OCI-LY7 (cell line): ENCODE measurements around the gene GFY.

Experiments used
- CTCF ChIP-seq: fragments of 200-600 bp; sonication (generic); conservative IDR thresholded peaks from 2 replicates; pipeline ENCODE4 v1.5.1; 2014; ENCODE audit warnings: mild to moderate bottlenecking, antibody characterized with exemption, low read length, moderate library complexity, mixed read lengths
- EZH2phosphoT487 ChIP-seq: fragments of 200-600 bp; sonication (generic); IDR thresholded peaks from 2 replicates; pipeline ENCODE4 v1.6.1; 2018; ENCODE audit warnings: low read depth, borderline replicate concordance, mild to moderate bottlenecking, mixed run types, antibody characterized with exemption, low read length, moderate library complexity, mixed read lengths

GRCh38 chr19:49408816-49409440, 16.3 kb upstream of the GFY start:
- TF ChIP-seq EZH2phosphoT487: no peak
- TF ChIP-seq CTCF: no peak
